Measurements from ENCODE around the gene NHERF2. TPM values are rescaled to one million over a fixed set of nuclear protein-coding genes. Genes with fewer than 3 reads are reported as not detected.

NHERF2 gene
- polyA plus RNA-seq, 6 donors from 2014 or later: not detected

DNA sequence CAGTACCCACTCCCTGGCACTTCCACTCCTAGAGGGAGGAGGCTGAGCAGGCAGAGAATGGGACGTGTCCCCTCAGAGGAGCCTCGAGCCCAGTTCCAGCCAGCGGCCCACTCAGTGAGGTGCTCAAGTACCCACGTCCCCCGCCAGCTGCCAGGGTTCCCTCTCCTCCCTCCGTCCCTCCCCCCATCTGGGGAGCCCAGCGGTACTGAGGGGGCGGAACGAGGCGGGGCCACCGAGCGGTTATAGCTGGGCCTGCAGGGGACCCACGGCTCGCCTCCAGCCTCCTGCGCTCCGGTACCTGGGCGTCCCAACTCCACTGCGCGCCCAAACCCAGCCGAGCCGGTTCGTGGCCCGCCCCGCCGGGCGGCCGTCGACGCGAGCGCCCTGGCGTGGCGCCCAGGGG is 7.2 kb upstream of the NHERF2 start, which contains the start of gene NPW:
Gene NPW, plus strand, starts transcription at position 268 of the 403 bp plus-strand sequence.
- peak within 1 kb of the TSS in 7 of 8 donors; percentile 52 to 72 (median 55) for H3K4me3 Mint-ChIP-seq

DNA sequence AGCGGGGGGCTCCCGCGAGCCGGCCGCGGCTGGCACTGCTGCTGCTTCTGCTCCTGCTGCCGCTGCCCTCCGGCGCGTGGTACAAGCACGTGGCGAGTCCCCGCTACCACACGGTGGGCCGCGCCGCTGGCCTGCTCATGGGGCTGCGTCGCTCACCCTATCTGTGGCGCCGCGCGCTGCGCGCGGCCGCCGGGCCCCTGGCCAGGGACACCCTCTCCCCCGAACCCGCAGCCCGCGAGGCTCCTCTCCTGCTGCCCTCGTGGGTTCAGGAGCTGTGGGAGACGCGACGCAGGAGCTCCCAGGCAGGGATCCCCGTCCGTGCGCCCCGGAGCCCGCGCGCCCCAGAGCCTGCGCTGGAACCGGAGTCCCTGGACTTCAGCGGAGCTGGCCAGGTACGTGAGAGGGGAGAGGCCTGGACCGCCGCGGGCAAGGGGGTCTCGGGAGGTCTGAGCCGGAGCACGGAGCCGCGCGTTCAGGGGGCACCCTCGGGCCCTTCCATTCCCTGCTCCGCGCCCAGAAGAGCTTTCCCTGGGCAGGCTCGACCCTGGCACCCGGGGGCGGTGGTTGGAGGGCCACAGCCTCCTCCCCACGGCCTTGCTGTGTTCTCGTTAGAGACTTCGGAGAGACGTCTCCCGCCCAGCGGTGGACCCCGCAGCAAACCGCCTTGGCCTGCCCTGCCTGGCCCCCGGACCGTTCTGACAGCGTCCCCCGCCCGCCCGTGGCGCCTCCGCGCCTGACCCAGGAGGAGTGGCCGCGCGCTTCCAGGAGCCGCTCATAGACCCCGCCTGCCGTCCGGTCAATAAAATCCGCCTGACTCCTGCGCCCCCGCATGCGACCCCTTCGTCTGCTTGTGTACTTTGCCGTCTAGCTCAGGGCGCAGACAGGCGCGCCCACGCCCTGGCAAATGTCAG is 6.5 kb upstream of the NHERF2 start:
- H3K9me3 Mint-ChIP-seq: peaks cover 0 to 1% (median 0%) of the 10 kb centered on the region in 7 donors
- peaks cover 11 to 63% (median 44%) of the 10 kb centered on the region in 3 donors for H3K27me3 Mint-ChIP-seq
- peak overlapping the region in 1 of 6 donors; percentile 76 for H3K27ac Mint-ChIP-seq
- no peak for DNase-seq
- no peak for ATAC-seq (ENCODE audit: low read depth in 2 of 2)
- peak overlapping the region in 6 of 8 donors; percentile 45 to 70 (median 54) for H3K4me3 Mint-ChIP-seq
- no peaks in the 10 kb centered on the region for H3K36me3 Mint-ChIP-seq
- H3K4me1 Mint-ChIP-seq: peaks cover 16 to 24% (median 22%) of the 10 kb centered on the region in 3 donors

More for the DNA sequence above, 7.2 kb upstream of the NHERF2 start, which contains the start of gene NPW:
- H3K27me3 Mint-ChIP-seq: peaks cover 11 to 57% (median 39%) of the 10 kb centered on the region in 3 donors
- DNase-seq (no peak), ATAC-seq (ENCODE audit: low read depth in 2 of 2) (peak; percentile 22 to 24)
- peak within 1 kb of the TSS in 1 of 6 donors; percentile 76 for H3K27ac Mint-ChIP-seq
- peaks cover 16 to 22% (median 20%) of the 10 kb centered on the region in 3 donors for H3K4me1 Mint-ChIP-seq
- H3K36me3 Mint-ChIP-seq: no peaks in the 10 kb centered on the region
- H3K9me3 Mint-ChIP-seq: peaks cover 0 to 1% (median 0%) of the 10 kb centered on the region in 7 donors

DNA sequence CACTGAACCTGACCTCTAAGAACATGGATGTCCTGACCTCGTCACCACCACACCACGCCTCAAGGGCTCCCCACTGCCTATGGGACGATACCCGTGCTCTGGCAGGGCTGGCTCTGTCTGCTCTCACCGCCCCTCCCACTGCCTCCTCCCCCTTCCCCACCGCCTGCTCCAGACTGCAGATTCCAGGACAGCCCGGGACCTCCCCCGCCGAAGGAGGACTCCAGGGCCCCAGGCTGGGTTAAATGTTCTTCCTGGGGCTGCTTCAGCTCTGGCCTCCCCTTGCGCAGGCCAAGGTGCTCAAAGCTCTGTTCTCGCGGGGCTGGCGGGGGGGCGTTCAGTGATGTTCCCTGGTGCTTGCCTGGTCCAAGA is 4.0 kb upstream of the NHERF2 start:
- H3K27ac Mint-ChIP-seq: peak overlapping the region in 3 of 6 donors; percentile 69 to 84 (median 76)
- peak overlapping the region; percentile 34 to 89 (median 82) for H3K4me3 Mint-ChIP-seq
- peaks cover 0 to 1% (median 0%) of the 10 kb centered on the region in 7 donors for H3K9me3 Mint-ChIP-seq
- no peaks in the 10 kb centered on the region for H3K36me3 Mint-ChIP-seq
- peaks cover 16 to 69% (median 52%) of the 10 kb centered on the region in 3 donors for H3K27me3 Mint-ChIP-seq
- peaks cover 22 to 30% (median 28%) of the 10 kb centered on the region in 3 donors for H3K4me1 Mint-ChIP-seq
- peak; percentile 34 to 36 for ATAC-seq (ENCODE audit: low read depth in 2 of 2)
- no peak for DNase-seq

DNA sequence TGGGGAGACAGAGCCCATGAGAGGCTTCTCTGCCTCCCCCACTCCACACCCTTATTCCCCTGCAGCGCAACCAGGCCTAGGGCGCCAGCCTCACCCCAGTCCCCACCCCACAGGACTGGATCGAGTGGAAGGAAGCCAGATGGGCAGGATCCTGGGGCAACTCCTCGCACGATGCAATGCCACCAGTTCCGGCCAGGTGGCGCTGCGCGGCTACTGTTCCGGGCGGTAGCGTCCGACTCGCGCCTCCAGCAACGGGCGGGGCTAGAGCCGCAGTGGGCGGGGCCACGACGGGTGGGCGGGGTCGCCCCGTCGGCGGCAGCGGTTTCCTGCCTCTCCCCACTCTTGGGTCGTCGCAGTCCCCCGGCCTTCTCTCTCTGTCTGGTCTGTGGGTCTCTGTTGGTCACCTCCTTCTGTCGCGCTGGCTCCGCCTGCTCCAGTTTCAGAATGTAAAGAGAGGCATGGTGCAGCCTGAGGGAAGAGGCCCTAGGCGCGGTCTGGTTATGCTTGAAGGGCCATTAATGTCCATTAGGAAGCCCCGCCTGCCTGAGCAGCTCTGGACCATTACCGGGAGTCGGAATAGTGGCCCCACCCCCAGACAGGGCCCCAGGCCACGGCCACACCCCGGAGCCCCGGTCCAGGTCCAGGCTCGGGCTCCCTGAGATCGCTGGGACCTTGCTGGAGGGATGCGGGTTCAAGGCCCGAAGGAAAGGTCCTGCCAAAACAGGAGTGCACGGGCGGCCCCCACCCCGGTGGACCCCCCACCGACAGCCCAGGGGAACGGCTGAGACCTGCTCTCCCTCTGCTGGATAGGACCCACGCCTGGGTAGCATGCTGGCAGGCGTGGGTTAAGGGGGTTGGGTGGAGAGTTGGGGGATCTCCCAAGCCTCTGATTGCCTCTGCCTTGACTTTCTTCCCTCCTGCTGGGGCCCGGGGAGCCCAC is 3.3 kb upstream of the NHERF2 start:
- peak; percentile 92 for DNase-seq
- peaks cover 17 to 70% (median 46%) of the 10 kb centered on the region in 3 donors for H3K27me3 Mint-ChIP-seq
- peaks cover 22 to 34% (median 29%) of the 10 kb centered on the region in 3 donors for H3K4me1 Mint-ChIP-seq
- peak overlapping the region; percentile 63 to 91 (median 76) for H3K27ac Mint-ChIP-seq
- H3K4me3 Mint-ChIP-seq: peak overlapping the region; percentile 34 to 89 (median 82)
- ATAC-seq (ENCODE audit: low read depth in 2 of 2): peak; percentile 69 to 76
- peaks cover 0 to 1% (median 0%) of the 10 kb centered on the region in 7 donors for H3K9me3 Mint-ChIP-seq
- H3K36me3 Mint-ChIP-seq: no peaks in the 10 kb centered on the region

DNA sequence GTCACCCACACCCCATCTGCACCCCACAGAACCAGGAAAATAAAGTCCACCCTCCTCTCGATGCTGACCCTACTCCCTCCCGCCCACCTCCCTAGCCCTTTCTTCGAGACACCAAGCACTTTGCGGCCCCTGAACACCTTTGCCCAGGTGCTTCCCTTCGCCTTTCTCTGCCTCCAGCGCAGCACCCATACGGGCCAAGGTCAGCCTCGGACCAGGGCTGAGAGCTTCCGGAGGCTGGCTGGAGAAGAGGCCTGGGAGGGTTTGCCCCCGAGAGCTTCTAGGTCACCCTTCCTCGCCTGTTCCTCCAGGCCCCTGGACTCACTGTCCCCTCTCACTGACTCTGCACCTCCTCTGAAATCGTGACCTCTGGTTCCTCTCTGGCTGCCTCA is 2.7 kb upstream of the NHERF2 start:
- H3K4me1 Mint-ChIP-seq: peaks cover 22 to 34% (median 29%) of the 10 kb centered on the region in 3 donors
- H3K27me3 Mint-ChIP-seq: peaks cover 17 to 71% (median 46%) of the 10 kb centered on the region in 3 donors
- peak overlapping the region in 1 of 6 donors; percentile 62 for H3K27ac Mint-ChIP-seq
- H3K36me3 Mint-ChIP-seq: no peaks in the 10 kb centered on the region
- peak overlapping the region in 5 of 8 donors; percentile 24 to 68 (median 56) for H3K4me3 Mint-ChIP-seq
- no peak for ATAC-seq (ENCODE audit: low read depth in 2 of 2)
- H3K9me3 Mint-ChIP-seq: peaks cover 0 to 1% (median 0%) of the 10 kb centered on the region in 7 donors
- no peak for DNase-seq

DNA sequence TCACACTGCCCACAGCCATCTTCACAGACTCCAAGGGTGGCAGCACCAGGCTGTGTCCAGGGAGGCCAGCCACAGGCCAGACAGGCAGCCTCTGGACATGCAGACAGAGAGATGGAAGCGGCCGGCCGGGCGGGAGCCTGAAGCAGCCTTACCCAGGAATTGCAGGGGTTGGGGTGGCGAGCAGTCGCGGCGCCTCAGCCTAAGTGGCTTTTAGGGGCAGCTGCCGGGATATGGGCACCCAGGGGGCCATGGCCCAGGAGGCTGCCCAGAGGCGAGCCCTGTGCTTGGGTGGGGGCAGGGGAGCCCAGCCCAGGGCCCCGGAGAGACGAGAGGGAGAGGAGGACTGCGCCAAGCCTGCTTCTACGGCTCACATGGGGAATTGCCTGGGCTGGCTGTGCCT is 1.5 kb upstream of the NHERF2 start:
- peaks cover 17 to 75% (median 45%) of the 10 kb centered on the region in 3 donors for H3K27me3 Mint-ChIP-seq

DNA sequence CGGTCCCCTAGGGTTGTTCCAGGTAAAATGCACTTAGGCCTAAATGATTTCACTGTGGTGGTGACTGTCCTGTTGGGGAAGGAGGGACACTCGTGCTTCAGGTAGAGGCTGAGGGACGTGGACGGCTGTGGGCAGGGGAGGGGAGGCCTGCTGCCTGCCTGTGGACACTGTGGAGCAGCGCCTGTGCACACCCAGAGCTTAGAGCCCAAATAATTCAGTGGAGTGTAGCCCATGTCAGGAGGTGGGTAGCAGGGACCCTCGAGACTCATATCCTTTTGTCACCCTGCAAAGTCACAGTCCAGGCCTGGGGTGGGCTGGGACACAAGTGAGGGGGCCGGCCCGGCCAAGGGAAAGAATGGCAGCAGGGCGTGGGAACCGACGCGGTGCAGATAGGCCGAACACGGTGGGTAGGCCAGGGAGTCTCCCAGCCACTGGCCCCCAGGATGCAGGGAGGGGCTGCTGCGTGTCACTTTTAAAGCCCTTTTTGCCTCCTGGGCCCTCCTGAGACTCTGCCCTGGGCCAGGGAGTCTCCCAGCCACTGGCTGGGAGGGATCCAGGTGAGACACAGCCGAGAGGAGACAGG is 733 bp upstream of the NHERF2 start:
- Mint-ChIP-seq H3K4me3 (peak overlapping the region in 7 of 8 donors; percentile 59 to 82 (median 65)), H3K9me3 (peaks cover 0 to 1% (median 0%) of the 10 kb centered on the region in 7 donors), H3K27ac (no peak overlapping the region), H3K4me1 (peaks cover 22 to 29% (median 24%) of the 10 kb centered on the region in 3 donors), H3K36me3 (no peaks in the 10 kb centered on the region), H3K27me3 (peaks cover 17 to 68% (median 45%) of the 10 kb centered on the region in 3 donors)
- ATAC-seq (ENCODE audit: low read depth in 2 of 2) (no peak), DNase-seq (no peak)

More for the DNA sequence above, 1.5 kb upstream of the NHERF2 start:
- peaks cover 22 to 34% (median 29%) of the 10 kb centered on the region in 3 donors for H3K4me1 Mint-ChIP-seq
- peaks cover 0 to 1% (median 0%) of the 10 kb centered on the region in 7 donors for H3K9me3 Mint-ChIP-seq
- H3K27ac Mint-ChIP-seq: no peak overlapping the region
- ATAC-seq (ENCODE audit: low read depth in 2 of 2): no peak
- DNase-seq: no peak
- H3K4me3 Mint-ChIP-seq: peak overlapping the region in 5 of 8 donors; percentile 19 to 68 (median 59)
- H3K36me3 Mint-ChIP-seq: no peaks in the 10 kb centered on the region

DNA sequence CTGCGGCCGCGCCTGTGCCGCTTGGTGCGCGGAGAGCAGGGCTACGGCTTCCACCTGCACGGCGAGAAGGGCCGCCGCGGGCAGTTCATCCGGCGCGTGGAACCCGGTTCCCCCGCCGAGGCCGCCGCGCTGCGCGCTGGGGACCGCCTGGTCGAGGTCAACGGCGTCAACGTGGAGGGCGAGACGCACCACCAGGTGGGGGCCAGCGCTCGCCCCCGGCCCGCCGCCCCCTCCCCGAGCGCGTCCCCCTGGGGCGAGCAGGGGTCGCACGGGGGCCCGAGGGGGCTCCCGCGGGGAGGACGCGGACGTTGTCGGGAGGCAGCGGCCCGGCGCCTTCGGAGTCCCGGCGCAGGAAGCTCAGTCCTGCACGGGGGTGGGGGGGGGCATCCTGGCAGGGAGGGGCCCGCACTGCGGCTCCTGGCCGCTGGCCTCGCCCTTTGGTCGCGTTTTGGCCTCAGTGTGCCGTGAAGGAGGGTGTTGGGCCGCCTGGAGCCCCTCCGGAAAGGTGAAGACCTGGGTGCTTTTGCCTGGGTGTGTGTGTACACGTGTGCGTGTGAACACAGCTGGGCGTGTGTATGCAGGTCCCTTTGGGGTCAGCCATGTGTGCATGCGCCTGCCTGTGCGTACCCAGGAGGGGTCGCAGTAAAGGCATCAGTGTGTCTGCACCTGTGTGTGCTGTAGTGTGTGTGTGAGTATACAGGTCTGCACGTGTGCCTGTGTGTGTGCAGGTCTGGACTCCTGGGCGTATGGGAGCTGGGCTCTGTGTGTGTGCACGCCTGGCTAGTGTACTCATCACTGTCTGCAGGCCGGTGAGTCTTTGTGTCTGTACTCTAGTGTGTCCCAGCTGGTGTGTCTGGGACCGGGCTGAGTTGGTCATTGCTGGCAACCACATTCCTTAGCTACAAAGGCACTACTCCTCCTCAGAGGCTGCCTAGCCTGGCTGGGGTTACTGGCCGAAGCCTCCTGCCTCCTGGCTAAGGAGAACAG is 615 bp downstream of the NHERF2 start:
- DNase-seq (no peak), ATAC-seq (ENCODE audit: low read depth in 2 of 2) (peak; percentile 40 to 45)
- Mint-ChIP-seq H3K4me3 (peak overlapping the region; percentile 68 to 88 (median 82)), H3K36me3 (no peaks in the 10 kb centered on the region), H3K9me3 (peaks cover 0 to 1% (median 0%) of the 10 kb centered on the region in 7 donors), H3K4me1 (peaks cover 20 to 29% (median 22%) of the 10 kb centered on the region in 3 donors), H3K27ac (peak overlapping the region in 2 of 6 donors; percentile 37 to 44), H3K27me3 (peaks cover 17 to 61% (median 36%) of the 10 kb centered on the region in 3 donors)

DNA sequence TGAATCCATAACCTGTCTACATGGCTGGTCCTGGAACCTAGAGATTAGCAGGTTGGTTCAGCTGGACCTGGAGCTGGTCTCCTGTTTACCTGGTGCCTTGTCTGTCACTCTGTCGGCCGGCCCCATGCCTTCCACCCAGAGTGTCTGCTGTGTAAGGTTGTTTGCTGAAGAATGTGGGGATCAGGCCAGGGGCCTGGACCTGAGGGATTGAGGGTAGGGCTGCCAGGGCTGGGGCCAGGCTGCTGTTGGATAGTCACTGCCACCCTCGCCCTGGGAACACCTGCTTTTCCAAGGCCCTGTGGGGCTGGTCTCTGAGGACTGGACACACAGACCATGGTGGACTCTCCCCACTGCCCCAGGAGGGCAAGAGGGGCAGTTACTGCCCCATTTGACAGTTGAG is 1.4 kb downstream of the NHERF2 start:
- DNase-seq: no peak
- Mint-ChIP-seq H3K36me3 (no peaks in the 10 kb centered on the region), H3K9me3 (no peaks in the 10 kb centered on the region), H3K4me1 (peaks cover 11 to 21% (median 14%) of the 10 kb centered on the region in 3 donors), H3K27me3 (peaks cover 13 to 59% (median 29%) of the 10 kb centered on the region in 3 donors), H3K27ac (peak overlapping the region in 2 of 6 donors; percentile 24 to 47), H3K4me3 (peak overlapping the region in 7 of 8 donors; percentile 24 to 88 (median 82))
- no peak for ATAC-seq (ENCODE audit: low read depth in 2 of 2)

DNA sequence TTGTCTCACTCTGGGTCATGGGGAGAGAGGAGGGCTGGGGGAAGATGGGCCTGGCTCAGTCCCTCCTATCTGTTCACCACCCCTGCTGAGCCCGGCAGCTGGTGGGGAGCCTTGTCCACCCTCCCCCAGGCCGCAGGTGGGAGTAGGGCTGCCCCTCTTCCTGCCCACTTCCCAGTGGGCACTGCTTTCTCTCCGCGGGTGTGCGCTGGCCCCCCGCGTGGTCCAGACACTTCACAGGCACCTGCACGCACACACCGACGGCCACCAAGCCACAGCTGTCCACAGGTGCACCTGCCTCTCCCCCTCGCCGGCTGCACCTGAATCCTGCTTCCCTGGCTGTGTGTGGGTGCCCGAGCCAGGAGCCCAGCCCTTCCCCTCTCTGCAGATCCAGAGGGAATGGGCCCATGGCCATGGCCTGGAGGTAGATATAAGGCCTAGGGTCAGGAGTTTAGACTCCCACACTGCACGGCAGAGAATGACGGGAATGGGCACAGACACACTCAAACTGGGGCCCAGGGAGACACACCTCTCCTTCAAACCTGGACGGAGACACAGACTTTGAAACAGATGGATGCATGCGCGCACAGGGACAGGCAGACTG is 2.0 kb downstream of the NHERF2 start:
- no peaks in the 10 kb centered on the region for H3K36me3 Mint-ChIP-seq
- peaks cover 9 to 61% (median 29%) of the 10 kb centered on the region in 3 donors for H3K27me3 Mint-ChIP-seq
- ATAC-seq (ENCODE audit: low read depth in 2 of 2) (no peak), DNase-seq (no peak)
- H3K4me3 Mint-ChIP-seq: peak overlapping the region in 3 of 8 donors; percentile 6 to 82 (median 13)
- H3K27ac Mint-ChIP-seq: peak overlapping the region in 1 of 6 donors; percentile 47
- H3K9me3 Mint-ChIP-seq: no peaks in the 10 kb centered on the region
- peaks cover 10 to 19% (median 11%) of the 10 kb centered on the region in 3 donors for H3K4me1 Mint-ChIP-seq

DNA sequence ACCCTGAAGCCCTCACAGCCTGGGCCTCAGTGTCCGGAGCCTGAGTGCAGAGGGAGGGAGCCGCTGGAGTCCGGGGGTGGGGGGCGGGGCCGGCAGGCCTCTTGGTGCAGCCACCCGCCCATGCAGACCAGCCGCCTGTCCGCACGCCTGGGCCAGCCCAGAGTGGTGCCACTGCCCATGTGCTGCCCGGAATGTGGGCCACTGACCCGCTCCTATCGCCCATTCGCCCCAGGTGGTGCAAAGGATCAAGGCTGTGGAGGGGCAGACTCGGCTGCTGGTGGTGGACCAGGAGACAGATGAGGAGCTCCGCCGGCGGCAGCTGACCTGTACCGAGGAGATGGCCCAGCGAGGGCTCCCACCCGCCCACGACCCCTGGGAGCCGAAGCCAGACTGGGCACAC is 2.6 kb downstream of the NHERF2 start:
- H3K36me3 Mint-ChIP-seq: no peaks in the 10 kb centered on the region
- ATAC-seq (ENCODE audit: low read depth in 2 of 2): no peak
- no peak overlapping the region for H3K4me3 Mint-ChIP-seq
- no peak for DNase-seq
- H3K27ac Mint-ChIP-seq: no peak overlapping the region
- H3K4me1 Mint-ChIP-seq: peaks cover 7 to 15% (median 8%) of the 10 kb centered on the region in 3 donors
- H3K9me3 Mint-ChIP-seq: no peaks in the 10 kb centered on the region
- peaks cover 7 to 60% (median 23%) of the 10 kb centered on the region in 3 donors for H3K27me3 Mint-ChIP-seq

Measured in naive B cell (primary cell).